Measurements from ENCODE around the gene LPCAT1.
"Not testable (repeated sequence)": the region's sequence is repeated elsewhere in the genome, so short reads cannot be mapped to it uniquely, and the experiment has no call there.

The LPCAT1 gene

DNA sequence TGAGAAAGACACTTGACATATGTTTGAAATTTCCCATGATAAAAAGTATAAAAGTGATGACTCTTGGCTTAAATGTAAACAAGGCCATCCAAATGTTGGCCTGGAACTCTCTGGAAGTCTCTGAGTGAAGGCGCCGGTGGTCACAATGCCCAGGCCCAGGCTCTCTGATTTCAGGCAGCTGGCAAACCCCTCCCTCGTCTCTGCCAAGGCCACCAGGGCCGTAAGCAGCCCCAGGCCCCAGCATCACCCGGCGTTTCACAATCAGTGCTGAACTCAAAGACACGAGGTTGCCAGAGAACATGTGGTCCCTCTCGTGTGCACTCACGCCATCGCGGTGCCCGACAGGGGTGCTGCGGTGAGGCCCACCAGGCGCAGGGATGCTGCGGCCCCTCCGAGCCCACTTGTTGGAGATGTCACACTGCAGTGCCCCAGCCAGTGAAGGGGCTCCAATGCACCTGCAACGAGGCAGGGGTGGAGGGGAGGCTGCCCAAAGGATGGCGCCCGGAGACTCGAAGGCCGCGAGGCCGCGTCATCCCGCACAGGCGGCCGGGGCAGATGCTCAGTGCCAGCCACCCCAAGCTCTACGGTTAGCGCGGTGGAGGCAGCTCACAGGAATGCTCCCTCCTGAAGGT, 15.0 kb downstream of the LPCAT1 start:
- DNase-seq (ENCODE audit: low read depth in 2 of 2): no peak

DNA sequence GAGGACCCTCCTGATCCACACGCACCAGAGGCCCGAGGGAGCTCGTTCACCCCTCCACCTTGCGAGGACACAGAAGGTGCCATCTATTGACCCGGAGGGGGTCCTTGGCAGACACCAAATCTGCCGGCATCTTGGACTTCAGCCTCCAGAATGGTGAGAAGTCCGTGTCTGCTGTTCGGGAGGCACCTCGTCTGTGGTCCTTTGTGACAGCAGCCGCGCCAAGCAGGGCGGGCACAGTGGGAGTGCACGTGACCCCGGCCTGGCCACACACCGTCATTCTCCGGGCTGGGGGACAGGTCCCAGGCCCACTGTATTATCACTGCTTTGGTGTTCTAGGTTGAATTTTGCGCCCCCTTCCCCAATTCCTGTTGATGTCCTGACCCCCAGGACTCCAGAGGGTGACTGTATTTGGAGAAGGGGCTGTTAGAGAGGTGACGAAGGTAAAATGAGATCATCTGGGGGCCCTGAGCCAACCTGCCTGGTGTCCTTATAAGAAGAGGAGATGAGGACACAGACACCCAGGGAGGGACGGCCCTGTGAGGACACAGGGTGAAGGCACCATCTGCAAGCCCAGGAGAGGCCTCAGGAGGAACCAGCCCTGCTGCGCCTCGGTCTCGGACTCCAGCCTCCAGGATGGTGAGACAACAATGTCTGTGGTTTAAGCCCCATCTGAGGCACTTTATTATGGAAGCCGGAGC, 15.7 kb downstream of the LPCAT1 start:
- no peak for DNase-seq (ENCODE audit: low read depth in 2 of 2)

DNA sequence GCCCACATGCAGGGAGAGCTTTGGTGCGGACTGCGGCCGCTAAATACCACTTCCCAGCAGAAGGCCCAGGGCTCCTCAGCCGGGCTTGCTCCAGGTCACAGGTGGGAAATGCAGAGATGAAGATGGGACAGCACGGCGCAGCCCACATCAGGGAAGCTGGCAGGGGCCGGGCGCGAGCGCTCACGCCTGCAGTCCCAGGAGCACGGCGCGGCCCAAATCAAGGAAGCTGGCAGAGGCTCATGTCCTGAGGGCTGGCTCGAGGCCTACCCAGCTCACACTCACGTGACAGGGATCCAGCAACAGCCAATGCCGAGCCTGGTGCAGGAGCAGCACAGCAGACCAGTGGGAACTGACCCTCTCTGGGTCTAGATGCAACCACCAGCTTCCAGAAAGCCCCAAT, 16.3 kb downstream of the LPCAT1 start:
- DNase-seq (ENCODE audit: low read depth in 2 of 2): no peak

DNA sequence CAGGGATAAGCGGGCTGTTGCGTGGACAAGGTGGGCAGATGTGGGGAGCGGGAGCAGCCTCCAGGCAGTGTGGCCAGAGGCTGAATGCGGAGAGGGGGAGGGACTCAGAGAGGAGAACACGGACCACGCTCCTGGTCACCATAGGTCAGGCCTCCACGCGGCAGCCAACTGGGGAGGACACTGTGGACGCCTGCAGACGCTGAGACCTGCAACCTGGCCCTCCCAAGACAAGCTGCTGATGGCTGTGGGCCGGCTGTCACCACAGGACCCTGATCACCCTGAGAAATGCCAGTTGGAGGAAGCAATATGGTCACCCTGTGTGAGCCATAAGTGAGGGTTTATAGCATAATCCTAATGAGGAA, 16.8 kb downstream of the LPCAT1 start:
- DNase-seq (ENCODE audit: low read depth in 2 of 2): no peak

DNA sequence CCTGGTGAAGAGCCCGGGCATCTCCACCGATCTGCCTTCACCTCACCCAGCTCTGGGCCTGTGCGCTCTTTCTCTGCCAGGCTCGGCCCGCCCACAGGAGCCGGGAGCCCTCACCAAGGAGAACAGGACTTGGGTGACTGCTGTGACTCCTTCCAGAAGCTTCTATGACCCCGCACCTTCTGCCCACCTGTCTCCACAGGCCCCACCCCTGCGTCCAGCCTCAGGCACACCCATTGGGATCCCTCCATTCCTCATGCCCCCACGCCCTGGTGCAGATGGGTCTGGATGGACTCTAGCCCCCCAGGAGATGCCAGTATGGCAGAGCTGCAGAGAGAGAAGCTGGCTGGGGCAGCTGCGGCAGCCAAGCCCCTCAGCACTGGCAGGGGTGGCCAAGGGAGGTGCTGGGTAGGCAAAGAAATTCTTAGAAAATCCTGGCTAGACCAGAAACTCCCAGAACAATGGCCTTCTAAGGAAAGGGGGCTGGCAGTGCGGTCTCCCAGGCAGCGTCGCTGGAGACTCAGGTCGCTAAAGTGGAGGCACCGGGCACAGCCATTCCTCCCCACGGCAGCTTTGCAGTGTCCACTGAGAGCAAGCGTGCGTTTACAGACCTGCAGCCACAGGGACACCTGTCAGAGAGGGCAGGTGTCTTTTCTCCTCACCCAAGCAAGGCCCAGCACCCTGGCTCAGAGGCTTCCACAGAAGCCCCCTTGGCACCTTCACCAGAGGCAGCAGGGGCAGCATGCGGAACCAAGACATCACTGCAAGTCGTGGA, 17.3 kb downstream of the LPCAT1 start:
- DNase-seq (ENCODE audit: low read depth in 2 of 2): no peak

DNA sequence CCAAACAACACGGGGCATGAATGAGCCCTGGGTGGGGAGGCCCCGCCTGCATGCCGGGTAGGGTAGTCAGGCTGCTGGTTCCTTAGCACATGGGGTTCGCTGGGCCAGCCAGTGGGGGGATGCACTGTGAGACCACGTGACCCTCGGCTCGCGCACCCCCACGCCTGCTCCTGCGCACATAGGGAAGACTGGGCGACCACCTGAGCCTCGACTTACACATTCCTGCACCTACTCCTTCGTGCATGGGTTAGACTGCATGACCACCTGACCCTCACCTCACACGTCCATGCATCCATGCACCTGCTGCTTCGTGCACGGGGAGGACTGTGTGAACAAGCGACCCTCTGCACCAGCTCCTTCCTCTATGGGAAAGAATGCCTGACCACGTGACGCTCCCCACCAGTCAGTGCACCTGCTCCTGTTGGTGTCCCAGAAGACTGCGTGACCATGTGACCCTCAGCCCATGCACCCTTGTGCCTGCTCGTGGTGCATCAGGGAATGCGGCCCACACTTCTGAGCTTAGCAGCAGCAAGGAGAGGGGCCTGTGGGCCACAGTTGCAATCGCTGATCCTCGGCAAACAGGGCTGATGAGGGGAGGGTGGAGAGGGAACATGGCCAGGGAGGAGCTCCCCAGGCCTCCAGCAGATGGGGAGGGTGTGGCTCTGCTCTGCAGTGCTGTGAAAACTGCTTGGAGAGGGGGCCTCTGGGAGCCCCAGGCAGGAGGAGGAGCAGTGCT, 18.1 kb downstream of the LPCAT1 start:
- no peak for DNase-seq (ENCODE audit: low read depth in 2 of 2)

DNA sequence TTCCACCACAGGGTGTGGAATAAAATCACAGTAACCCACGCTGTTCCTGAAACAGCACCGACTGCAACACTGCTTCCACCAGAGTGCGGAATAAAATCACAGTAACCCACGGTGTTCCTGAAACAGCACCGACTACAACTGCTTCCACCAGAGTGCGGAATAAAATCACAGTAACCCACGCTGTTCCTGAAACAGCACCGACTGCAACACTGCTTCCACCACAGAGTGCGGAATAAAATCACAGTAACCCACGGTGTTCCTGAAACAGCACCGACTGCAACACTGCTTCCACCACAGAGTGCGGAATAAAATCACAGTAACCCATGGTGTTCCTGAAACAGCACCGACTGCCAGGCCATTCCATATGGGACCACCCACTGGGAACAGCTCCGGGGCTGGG, 18.7 kb downstream of the LPCAT1 start:
- not testable (repeated sequence) for DNase-seq (ENCODE audit: low read depth in 2 of 2)

DNA sequence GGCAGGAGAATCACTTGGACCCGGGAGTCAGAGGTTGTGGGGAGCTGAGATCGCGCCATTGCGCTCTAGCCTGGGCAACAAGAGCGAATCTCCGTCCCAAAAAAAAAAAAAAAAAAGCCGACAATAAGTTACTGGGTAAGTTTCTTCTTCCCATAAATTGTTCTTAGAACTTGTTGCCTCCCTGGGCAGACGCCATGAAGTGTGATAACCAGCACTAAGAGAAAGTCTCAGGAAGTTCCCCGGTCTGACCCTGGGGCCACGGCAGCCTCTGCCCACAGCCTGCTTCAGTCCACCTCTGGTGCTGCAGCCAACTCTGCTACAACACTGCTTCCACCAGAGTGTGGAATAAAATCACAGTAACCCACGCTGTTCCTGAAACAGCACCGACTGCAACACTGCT, 19.1 kb downstream of the LPCAT1 start:
- no peak for DNase-seq (ENCODE audit: low read depth in 2 of 2)

DNA sequence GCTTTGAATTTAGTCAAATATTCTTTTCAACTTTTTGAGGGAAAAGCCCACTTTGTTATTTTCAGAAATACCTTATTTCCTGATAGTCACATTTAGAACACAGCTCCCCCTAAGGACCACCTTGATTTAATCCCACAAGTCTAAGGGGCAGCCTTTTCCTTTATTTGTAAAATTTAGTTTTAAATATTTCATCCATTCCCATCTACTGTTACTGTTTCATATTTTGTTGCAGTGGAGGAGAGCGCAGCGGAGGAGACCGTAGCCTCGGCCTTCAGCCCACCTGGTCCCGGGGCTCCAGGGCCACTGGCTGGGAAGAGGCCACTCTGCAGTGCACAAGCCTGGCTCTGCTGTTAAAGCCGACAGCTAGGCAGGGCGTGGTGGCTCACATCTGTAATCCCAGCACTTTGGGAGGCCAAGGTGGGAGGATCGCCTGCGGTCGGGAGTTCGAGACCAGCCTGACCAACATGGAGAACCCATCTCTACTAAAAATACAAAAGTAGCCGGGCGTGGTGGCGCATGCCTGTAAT, 19.6 kb downstream of the LPCAT1 start:
- no peak for DNase-seq (ENCODE audit: low read depth in 2 of 2)

DNA sequence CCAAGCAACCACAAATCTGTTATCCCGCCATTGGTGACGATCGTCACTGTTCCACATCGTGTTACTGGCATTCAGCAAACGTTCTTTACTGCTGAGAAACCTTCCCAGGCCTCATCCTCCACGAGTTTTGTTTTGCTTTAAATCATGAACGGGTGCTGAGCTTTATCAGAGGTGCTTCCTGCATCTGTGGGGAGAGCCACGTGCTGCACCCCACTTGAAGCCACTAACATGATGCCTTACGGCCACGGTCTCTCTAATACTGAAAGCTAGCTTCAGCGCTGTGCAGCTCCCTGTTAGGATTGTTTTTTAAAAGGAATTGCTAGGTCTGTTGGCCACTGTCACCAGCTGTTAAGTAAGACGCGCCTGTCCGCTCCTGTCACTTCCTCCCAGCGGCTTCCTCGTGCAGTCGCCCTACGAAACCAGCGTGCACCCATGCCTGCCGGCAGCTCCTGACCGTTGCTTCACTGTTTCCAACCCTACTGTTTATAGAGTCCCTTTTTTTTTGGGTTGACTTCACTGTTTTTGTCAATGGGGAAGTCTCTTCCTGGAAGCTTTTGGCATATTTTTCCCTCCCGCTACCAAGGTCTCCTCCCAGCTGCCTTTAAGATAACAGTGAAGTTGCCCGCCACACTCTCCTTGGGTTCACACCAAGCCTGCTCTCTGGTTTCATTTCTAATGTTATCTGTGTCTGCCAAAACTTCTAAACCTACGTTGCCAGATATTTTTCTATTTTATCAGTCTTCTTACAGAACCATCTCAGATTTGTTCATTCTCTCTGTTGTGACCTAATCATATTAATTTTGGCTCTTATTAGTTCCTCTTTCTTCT, 20.3 kb downstream of the LPCAT1 start:
- DNase-seq (ENCODE audit: low read depth in 2 of 2): no peak

DNA sequence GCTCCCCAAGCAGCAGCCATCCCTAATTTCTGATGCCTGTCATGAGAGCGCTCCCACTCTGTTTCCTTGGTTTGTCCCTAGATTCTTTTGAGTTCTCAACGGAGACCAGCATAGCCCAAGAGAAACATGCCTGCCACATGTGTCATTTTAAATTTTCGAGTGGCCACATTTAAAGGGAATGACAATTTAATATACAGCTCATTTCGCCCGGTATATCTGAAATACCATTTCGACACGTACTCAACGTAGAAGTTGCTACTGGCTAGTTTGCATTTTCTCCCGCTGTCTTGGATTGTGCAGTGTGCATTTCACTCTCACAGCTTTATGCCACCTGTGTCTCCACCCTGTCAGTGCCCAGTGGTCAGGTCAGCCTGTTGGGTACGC, 21.0 kb downstream of the LPCAT1 start:
- DNase-seq (ENCODE audit: low read depth in 2 of 2): no peak

DNA sequence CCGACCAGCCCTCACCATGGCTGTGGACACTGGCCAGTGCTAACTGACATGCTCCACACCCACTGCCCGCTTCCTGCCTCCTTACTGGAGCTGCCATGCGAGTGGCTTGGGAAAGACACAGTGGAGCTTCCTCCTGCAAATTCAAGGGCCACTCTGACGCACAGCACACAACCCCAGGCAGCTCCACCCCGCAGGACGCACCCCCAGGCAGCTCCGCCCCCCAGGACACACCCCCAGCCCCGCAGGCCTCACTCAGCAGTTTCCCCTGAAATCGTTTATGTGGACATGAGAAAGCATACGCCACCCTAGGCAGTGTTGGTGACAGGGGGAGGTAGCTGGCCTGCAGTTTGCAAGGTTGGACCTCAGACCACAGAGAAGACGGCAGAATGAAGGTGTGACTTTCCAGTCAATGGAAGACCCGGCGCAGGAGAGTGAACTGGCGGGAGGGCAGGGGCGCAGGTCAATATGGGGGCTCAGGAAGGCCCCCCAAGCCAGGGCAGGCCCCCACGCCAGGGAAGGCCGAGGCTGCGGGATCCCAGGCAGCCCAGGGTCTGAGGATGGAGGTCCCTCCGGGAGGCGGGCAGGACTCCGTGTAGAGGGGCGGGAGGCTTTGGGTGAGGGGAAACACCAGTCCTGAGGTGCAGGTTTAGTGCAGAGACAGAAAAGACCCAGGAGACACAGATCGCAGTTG, 21.6 kb downstream of the LPCAT1 start:
- no peak for DNase-seq (ENCODE audit: low read depth in 2 of 2)

DNA sequence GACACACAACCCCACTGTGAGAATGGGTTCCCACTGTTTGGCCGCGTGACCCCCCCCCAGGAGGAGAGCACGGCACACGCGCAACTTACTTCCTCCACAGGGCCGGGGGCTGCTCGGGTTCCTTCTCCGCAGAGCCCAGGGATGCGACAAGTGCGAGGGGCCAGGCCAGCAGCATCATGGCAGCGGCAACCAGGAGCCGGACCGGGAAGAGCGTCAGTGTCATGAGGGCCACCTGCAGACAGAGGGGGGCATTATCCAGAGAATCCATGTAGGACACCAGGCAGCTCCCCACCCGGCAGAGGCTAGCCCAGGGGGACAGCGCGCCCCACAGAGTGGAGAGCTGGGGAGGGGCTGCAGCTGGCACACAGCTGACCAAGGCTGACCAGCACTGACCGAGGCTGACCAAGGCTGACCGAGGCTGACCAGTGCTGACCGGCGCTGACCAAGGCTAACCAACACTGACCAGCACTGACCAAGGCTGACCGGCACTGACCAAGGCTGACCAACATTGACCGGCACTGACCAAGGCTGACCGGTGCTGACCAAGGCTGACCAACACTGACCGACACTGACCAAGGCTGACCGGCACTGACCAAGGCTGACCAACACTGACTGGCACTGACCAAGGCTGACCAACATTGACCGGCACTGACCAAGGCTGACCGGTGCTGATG, 22.3 kb downstream of the LPCAT1 start:
- no peak for DNase-seq (ENCODE audit: low read depth in 2 of 2)

DNA sequence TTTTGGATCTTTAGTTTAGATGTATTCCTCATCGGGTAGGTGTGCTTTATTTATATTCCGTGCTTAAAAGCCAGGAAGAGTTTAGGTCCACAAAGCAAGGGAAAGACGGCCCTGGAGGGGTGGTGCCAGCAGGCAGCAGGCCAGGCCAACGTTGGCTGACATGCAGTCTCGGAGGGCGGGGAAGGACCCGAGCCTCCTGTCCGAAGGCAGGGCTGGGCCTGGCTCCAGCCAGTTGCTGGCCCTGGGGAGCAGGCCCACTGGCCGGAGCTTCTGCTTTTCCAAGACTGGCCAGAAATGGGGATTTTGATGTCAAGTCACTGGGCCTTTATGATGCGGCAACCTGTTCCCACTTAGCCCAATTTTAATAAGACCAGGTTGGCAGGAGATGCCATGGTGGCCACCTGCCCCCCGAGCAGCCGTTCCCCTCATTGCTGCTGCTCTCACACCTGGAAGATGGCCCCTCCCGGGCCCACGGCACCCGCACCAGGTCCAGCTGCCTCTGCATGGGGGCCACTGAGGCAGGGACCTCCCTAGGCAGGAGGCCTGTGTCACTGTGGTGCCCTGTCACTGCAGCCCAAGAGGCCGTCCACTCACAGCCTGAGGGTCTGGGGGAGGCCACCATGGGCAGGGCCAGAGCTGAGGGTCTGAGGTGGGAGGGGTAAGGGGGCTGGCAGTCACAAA, 23.2 kb downstream of the LPCAT1 start:
- DNase-seq (ENCODE audit: low read depth in 2 of 2): no peak

DNA sequence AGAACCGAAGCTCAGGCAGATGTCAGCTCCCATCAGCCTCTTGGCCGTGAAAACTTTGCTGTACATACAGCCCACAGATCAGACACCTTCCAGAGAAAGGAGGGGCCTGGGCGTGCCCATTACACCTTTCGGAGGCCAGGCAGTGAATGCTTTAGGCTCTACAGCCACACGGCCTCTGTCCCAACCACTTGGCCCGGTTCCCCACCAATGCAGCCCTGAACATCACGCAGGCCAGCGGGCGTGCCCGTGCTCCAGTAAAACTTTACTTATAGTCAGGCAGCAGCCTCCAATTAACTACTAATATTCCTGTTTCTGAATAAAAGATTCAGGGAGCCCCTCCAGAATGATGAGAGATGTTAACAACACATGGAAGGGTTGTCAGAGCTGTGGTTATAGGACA, 23.9 kb downstream of the LPCAT1 start:
- DNase-seq (ENCODE audit: low read depth in 2 of 2): no peak

DNA sequence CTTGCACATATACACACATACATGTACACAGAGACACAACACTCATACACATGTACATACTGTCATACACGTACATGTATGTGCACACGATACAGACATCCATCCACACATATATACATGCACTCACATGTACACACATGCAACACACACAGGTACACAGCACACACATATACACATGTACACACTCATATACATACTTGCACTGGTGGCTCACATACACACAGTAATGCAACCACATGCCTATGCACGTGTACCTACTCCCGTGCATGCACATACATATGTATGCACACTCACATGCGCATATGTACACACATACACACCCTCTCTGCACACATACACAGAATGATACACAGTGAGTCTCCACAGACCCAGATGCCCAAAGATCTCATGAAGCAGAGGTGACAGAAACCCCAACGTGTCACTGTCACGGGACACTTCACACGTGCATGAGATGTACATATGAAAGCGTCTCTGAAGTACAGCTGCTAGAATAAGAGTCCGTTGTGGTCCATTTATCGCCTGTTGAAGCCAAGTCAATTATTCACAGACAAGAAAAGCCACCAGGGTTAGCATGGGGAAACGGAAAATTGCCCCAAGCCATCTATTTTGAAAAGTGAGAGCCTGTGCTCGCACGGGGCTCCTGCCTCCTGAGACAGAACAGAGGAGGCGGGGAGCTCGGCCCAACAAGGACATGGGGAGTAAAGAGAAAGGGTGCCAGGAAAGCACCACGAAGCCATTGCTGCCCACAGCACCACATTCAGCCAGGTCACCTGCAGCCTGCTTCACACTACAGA, 24.9 kb downstream of the LPCAT1 start:
- no peak for DNase-seq (ENCODE audit: low read depth in 2 of 2)

DNA sequence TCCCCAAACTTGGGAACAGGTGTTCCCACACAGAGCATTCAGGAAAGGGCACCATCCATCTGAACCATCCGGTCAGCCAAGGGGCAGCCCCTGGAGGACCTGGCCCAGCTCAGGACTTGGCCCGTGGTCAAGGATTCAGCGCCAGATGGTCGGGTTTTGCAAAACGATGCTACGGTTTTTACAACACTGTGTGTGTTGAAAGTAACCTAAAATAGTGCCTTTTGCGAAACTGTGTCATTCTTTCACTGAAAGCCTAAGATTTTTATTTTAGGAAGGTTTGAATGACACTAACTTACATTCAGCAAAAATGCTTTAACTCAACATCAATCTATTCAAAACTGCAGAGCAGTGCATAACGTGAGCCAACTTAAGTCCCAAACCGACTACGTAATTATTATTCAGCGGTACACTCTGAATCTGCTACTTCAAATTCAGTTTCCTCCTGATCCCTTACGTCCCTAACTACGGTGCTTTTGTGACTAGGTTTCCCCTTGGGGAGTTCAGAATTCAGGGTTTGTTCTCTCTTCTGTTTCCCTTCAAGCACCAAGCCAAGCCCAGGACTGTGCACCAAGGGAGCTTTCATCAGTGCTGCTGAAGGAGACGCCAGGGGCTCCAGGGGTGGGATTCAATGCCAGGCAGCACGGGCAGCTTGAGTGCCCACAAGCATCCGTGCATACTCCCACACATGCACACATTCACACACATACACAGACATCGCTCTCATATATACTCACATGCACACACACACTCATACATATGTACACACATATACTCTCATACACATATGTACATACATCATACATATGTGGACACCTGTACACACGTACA, 25.8 kb downstream of the LPCAT1 start:
- DNase-seq (ENCODE audit: low read depth in 2 of 2): no peak

DNA sequence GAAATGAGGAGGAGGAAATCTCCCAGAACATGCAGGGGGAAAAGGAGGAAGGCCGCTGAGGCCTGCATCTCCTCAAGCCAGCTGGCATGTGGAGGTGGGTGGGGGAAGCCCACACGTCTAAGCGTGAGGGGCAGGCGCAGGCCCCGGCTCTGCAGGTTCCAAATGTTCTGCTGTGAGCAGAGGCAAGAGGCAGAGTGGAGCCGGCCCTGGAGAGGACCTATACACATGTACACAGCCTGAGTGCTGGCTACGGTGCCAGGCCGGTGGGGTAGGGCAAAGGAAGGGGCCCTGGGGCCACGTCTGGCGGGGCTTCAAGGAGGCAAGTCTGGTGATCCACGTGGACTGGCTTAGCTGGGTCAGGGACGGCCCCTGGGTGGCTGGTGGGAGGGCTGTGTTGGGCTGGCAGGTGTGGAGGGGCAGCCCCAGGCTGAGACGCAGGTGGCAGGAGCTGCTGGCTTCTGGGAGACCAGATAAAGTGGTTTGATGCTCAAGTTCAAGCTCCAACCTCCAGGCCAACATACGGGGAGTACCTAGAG, 26.4 kb downstream of the LPCAT1 start:
- DNase-seq (ENCODE audit: low read depth in 2 of 2): no peak

Measured in stimulated activated CD8-positive, alpha-beta memory T cell treated with anti-CD3 and anti-CD28 coated beads, Interleukin-15, amount 100 ng/mL, for 4 hours (primary cell).